SK-N-SH (cell line): Measurements from ENCODE around the gene SIGMAR1. TPM values are rescaled to one million over a fixed set of nuclear protein-coding genes. Genes with fewer than 3 reads are reported as not detected.
A peak's percentile ranks its signal among the peaks of the same experiment; 100 is the strongest.

Experiments
- CTCF ChIA-PET: fragments of 300-600, 350-600 bp; formaldehyde crosslinking; extraction: SDS; loops from one replicate; lab custom pipeline; 2021; lab: Yijun Ruan, JAX
- POLR2A ChIA-PET: fragments of 350-600 bp; sonication (Branson Sonifier 250); formaldehyde crosslinking; extraction: SDS; loops from one replicate; lab custom pipeline; 2020; ENCODE audit warnings: antibody characterized with exemption, inconsistent platforms; lab: Yijun Ruan, JAX
- DNase-seq: peaks from one replicate; pipeline ENCODE4 v3.0.0; 2012
- H2AFZ ChIP-seq: fragments of 200-600 bp; sonication (generic); 2 replicates; pipeline ENCODE4 v1.8.1; 2016; ENCODE audit warnings: antibody characterized with exemption, mild to moderate bottlenecking, low read depth
- H3F3A ChIP-seq: fragments of 200-600 bp; sonication (generic); replicated peaks from 2 replicates; pipeline ENCODE3; 2016; ENCODE audit warnings: antibody characterized with exemption, mild to moderate bottlenecking; ENCODE audit not compliant: insufficient read depth
- H3K27ac ChIP-seq, 2 experiments: fragments of 200-500 bp in 1 of 2; fragments of 200-600 bp in 1 of 2; sonication (Bioruptor generic) in 1 of 2; sonication (generic), shearing (Covaris generic) in 1 of 2; 2 replicates each; pipeline versions ENCODE4 v1.5.1 to v1.6.1; 2014 to 2016; ENCODE audit warnings: low read depth in 2 of 2, inconsistent platforms in 1 of 2, low read length in 1 of 2, mild to moderate bottlenecking in 1 of 2, mixed read lengths in 1 of 2
- H3K27me3 ChIP-seq: fragments of 200-600 bp; sonication (generic), shearing (Covaris generic); 2 replicates; pipeline ENCODE4 v1.6.1; 2016; ENCODE audit warnings: mixed run types; ENCODE audit not compliant: insufficient read depth
- H3K36me3 ChIP-seq, 2 experiments: fragments of 200-500 bp in 1 of 2; fragments of 200-600 bp in 1 of 2; sonication (Bioruptor generic) in 1 of 2; sonication (generic) in 1 of 2; replicated peaks in 1 of 2; 2 replicates each; pipeline versions ENCODE3 to v1.5.1; 2014 to 2016; ENCODE audit warnings: low read length in 1 of 2, mild to moderate bottlenecking in 1 of 2; ENCODE audit not compliant: insufficient read depth in 2 of 2, control insufficient read depth in 1 of 2
- H3K4me1 ChIP-seq, 2 experiments: fragments of 200-500 bp in 1 of 2; fragments of 200-600 bp in 1 of 2; sonication (Bioruptor generic) in 1 of 2; sonication (generic), shearing (Covaris generic) in 1 of 2; 2 replicates each; pipeline versions ENCODE4 v1.5.1 to v1.6.1; 2014 to 2016; ENCODE audit warnings: low read depth in 1 of 2, low read length in 1 of 2, mixed run types in 1 of 2; ENCODE audit not compliant: insufficient read depth in 2 of 2, control insufficient read depth in 1 of 2
- H3K4me2 ChIP-seq: fragments of 200-600 bp; sonication (generic), shearing (Covaris generic); 2 replicates; pipeline ENCODE4 v1.6.1; 2017; ENCODE audit warnings: mixed run types
- H3K4me3 ChIP-seq, 2 experiments: fragments of 200-500 bp in 1 of 2; fragments of 200-600 bp in 1 of 2; sonication (Bioruptor generic) in 1 of 2; sonication (generic), shearing (Covaris generic) in 1 of 2; 2 replicates each; pipeline versions ENCODE4 v1.5.1 to v1.8.1; 2014 to 2016; ENCODE audit warnings: low read depth in 2 of 2, inconsistent platforms in 1 of 2, low read length in 1 of 2, mild to moderate bottlenecking in 1 of 2, mixed read lengths in 1 of 2, moderate library complexity in 1 of 2
- H3K79me2 ChIP-seq: fragments of 200-600 bp; sonication (generic); 2 replicates; pipeline ENCODE4 v1.8.1; 2017; ENCODE audit warnings: mild to moderate bottlenecking; ENCODE audit not compliant: insufficient read depth
- H3K9ac ChIP-seq: fragments of 200-600 bp; sonication (generic); 2 replicates; pipeline ENCODE4 v1.6.1; 2017; ENCODE audit warnings: mixed run types
- H3K9me2 ChIP-seq: fragments of 200-600 bp; sonication (generic); 2 replicates; pipeline ENCODE4 v1.6.1; 2017; ENCODE audit warnings: mixed run types
- H3K9me3 ChIP-seq: fragments of 200-600 bp; sonication (generic); 2 replicates; pipeline ENCODE4 v1.6.1; 2017; ENCODE audit warnings: mixed run types, mild to moderate bottlenecking, moderate library complexity
- H4K20me1 ChIP-seq: fragments of 200-600 bp; sonication (generic); 2 replicates; pipeline ENCODE4 v1.6.1; 2017; ENCODE audit warnings: mild to moderate bottlenecking, mixed run types; ENCODE audit not compliant: insufficient read depth
- CHD2 ChIP-seq: fragments of 150-350 bp; IDR thresholded peaks from 2 replicates; pipeline ENCODE4 v1.6.1; 2018; ENCODE audit warnings: low read length; ENCODE audit not compliant: partially characterized antibody
- ELF1 ChIP-seq: IDR thresholded peaks from 2 replicates; pipeline ENCODE4 v1.4.0; 2012
- EP300 ChIP-seq, 2 experiments: IDR thresholded peaks; 2 replicates each; pipeline versions ENCODE4 v1.4.0 to v1.6.1; 2012; ENCODE audit warnings: borderline replicate concordance in 1 of 2, low read depth in 1 of 2, low read length in 1 of 2
- FOXJ3 ChIP-seq: sonication (generic); formaldehyde crosslinking; IDR thresholded peaks from 2 replicates; pipeline ENCODE4 v1.5.1; 2020; ENCODE audit warnings: mild to moderate bottlenecking, missing genetic modification reagents
- GABPA ChIP-seq: IDR thresholded peaks from 2 replicates; pipeline ENCODE4 v1.4.0; 2012; ENCODE audit warnings: low read depth, mild to moderate bottlenecking
- GATA2 ChIP-seq: sonication (generic); formaldehyde crosslinking; IDR thresholded peaks from 2 replicates; pipeline ENCODE4 v1.5.0; 2020; ENCODE audit warnings: mild to moderate bottlenecking, missing genetic modification reagents
- MXI1 ChIP-seq: IDR thresholded peaks from 2 replicates; pipeline ENCODE4 v1.6.1; 2012; ENCODE audit warnings: mild to moderate bottlenecking, low read depth, low read length, improper control_type of control experiment
- NFIC ChIP-seq: IDR thresholded peaks from 2 replicates; pipeline ENCODE4 v1.4.0; 2012; ENCODE audit warnings: borderline replicate concordance
- PBX3 ChIP-seq: IDR thresholded peaks from 2 replicates; pipeline ENCODE4; 2012
- POLR2AphosphoS5 ChIP-seq: IDR thresholded peaks from 2 replicates; pipeline ENCODE4 v1.6.1; 2012; ENCODE audit warnings: low read depth, low read length
- TAF1 ChIP-seq: IDR thresholded peaks from 2 replicates; pipeline ENCODE4 v1.6.1; 2012; ENCODE audit warnings: low read depth, mild to moderate bottlenecking, low read length, moderate library complexity, borderline replicate concordance
- USF1 ChIP-seq: IDR thresholded peaks from 2 replicates; pipeline ENCODE4 v1.4.0; 2012; ENCODE audit warnings: low read depth, borderline replicate concordance
- YY1 ChIP-seq: IDR thresholded peaks from 2 replicates; pipeline ENCODE4 v1.4.0; 2012; ENCODE audit warnings: low read depth, mild to moderate bottlenecking
- WGBS: methylation state at CpG from one replicate; pipeline ENCODE4 v1.1.6; 2017; ENCODE audit warnings: low lambda C conversion rate; 5-methylcytosine and 5-hydroxymethylcytosine counted together
- polyA plus RNA-seq, 3 experiments: library from polyadenylated mRNA; depleted of rRNA; stranded (reverse); fragments of >200 nt; gene quantifications; 2 replicates each; pipeline ENCODE4 v1.2.3, GENCODE V29; 2012
- TF ChIP-seq, protein P1 (sequence below): fragments of 150-350 bp; IDR thresholded peaks from 2 replicates; pipeline ENCODE4 v1.6.1; 2016; ENCODE audit warnings: mild to moderate bottlenecking, low read depth, low read length
- TF ChIP-seq, protein P2 (sequence below): IDR thresholded peaks from 2 replicates; pipeline ENCODE4 v1.4.0; 2012; ENCODE audit warnings: low read depth

Gene SIGMAR1
- polyA plus RNA-seq (2012; rRNA removed): 73.7 and 79.0 TPM in 2 replicates
- 50.9 and 78.9 TPM in 2 replicates for polyA plus RNA-seq (2012; cell fraction: cytosol; rRNA removed)
- polyA plus RNA-seq (2012; cell fraction: nucleus; rRNA removed): 37.3 and 41.3 TPM in 2 replicates

DNA sequence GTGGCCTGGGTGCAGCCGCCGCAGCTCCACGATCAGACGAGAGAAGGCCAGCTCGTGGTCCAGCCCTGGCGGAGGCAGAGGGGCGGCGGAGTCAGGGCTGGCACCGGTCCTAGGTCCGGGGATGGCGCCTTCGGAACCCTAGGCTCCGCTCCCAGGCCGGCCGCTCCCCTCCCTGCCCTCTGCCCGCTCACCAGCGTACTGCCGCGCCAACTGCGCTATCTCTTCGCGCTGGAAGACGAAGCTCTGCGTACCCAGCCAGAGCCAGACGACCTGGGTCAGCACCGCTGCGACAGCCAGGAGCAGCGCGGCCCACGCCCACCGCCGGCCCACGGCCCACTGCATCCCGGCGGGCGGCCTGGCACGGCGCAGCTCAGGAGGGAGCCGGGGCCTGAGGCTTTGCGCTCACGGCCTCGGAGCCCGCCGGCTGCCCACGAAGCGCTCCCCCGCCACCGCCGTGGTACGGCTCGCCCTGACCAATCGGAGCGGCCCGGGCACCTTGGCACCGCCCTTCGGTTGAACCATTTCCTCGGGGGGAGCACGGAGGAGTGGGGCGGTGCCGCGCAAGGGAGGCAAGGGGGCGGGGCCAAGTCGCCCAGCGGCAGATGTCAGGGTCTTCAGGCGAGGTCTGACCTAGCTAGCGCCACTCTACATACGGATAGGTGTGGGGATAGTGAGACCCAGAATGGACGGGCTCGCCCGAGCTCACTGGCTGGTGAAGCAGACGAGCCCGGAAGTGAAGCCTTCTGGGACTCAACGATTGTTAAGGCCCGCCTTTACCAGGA lies at the start of gene SIGMAR1:
SIGMAR1 (minus strand) TSS at position 432 of the 782 bp plus-strand sequence; CDS start at position 342, 90 bp downstream.
- Histone ChIP-seq H4K20me1 (0 out of 2 replicates have a peak, but pooled peaks cover 3% of the 10 kb centered on the region), H3F3A (no peaks in the 10 kb centered on the region), H3K9me2 (no peaks in the 10 kb centered on the region), H3K36me3 (peaks cover 0 to 5% of the 10 kb centered on the region in 2 experiments), H3K79me2 (peaks cover 22% of the 10 kb centered on the region), H3K4me1 (peaks cover 4 to 20% of the 10 kb centered on the region in 2 experiments; a peak in 1 of 4 replicates), H3K27me3 (no peaks in the 10 kb centered on the region), H3K4me2 (peak within 1 kb of the TSS; percentile 98), H2AFZ (peak within 1 kb of the TSS; percentile 90), H3K4me3 (peak within 1 kb of the TSS; percentile 66 to 69), H3K9me3 (no peaks in the 10 kb centered on the region), H3K9ac (peak within 1 kb of the TSS; percentile 67), H3K27ac (peak within 1 kb of the TSS; percentile 32 to 72; a peak in 3 of 4 replicates)
- 0% methylated on average over 4 of the region's 74 CpGs for WGBS
- DNase-seq: peak; percentile 98
- CTCF ChIA-PET: interaction anchor here (0.6 to 12.3 kb wide), 11 partner anchors 12 to 262 kb away, joined by 3 to 256 read pairs (median 7); partner anchors contain the start of genes GALT, IL11RA and RPP25L
- TF ChIP-seq, protein P1, sequence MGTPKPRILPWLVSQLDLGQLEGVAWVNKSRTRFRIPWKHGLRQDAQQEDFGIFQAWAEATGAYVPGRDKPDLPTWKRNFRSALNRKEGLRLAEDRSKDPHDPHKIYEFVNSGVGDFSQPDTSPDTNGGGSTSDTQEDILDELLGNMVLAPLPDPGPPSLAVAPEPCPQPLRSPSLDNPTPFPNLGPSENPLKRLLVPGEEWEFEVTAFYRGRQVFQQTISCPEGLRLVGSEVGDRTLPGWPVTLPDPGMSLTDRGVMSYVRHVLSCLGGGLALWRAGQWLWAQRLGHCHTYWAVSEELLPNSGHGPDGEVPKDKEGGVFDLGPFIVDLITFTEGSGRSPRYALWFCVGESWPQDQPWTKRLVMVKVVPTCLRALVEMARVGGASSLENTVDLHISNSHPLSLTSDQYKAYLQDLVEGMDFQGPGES: no peak
- TF ChIP-seq EP300 (IDR thresholded peaks at IDR 0.05; ENCODE audit: borderline replicate concordance in 1 of 2, low read depth in 1 of 2, low read length in 1 of 2) (no peak; a peak in 1 of 4 replicates), NFIC (no peak), ELF1 (peak; percentile 76), TAF1 (peak; percentile 70), USF1 (0 out of 2 replicates have a peak, but pooled peaks have one; percentile 56), MXI1 (peak; percentile 37), FOXJ3 (CRISPR knock-in tag) (no peak), POLR2AphosphoS5 (peak; percentile 55), CHD2 (peak; percentile 16), GABPA (peak; percentile 48; the same call in 1 of the 2 replicates), YY1 (0 out of 2 replicates have a peak, but pooled peaks have one; percentile 20), GATA2 (peak; percentile 21; the same call in 1 of the 2 replicates), PBX3 (peak; percentile 12; the same call in 1 of the 2 replicates)
- TF ChIP-seq, protein P2, sequence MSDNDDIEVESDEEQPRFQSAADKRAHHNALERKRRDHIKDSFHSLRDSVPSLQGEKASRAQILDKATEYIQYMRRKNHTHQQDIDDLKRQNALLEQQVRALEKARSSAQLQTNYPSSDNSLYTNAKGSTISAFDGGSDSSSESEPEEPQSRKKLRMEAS: peak; percentile 32; the same call in 1 of the 2 replicates
- POLR2A ChIA-PET: interaction anchor here (0.6 to 2.3 kb wide), 11 partner anchors 8 to 586 kb away, joined by 3 to 22 read pairs (median 7); partner anchors contain the start of genes ARID3C, DCTN3, GALT and RPP25L
